HFFc6 (cell line): ENCODE measurements around the gene NFE2L1. TPM values are rescaled to one million over a fixed set of nuclear protein-coding genes. Genes with fewer than 3 reads are reported as not detected.

Experiments used
- DNase-seq: peaks from one replicate; pipeline ENCODE4 v3.0.0-alpha.2; 2018
- H3K27ac Mint-ChIP-seq: 2 replicates; pipeline ENCODE4 v1.8.0; 2020; ENCODE audit warnings: mild to moderate bottlenecking, mixed read lengths
- H3K27me3 Mint-ChIP-seq: 2 replicates; pipeline ENCODE4 v1.8.0; 2021; ENCODE audit warnings: mild to moderate bottlenecking, moderate library complexity, mixed read lengths; ENCODE audit not compliant: insufficient read depth
- H3K36me3 Mint-ChIP-seq: 2 replicates; pipeline ENCODE4 v1.8.0; 2021; ENCODE audit warnings: low read depth, mixed read lengths
- H3K4me1 Mint-ChIP-seq: 2 replicates; pipeline ENCODE4 v1.8.0; 2020; ENCODE audit warnings: low read depth, mixed read lengths
- H3K4me3 Mint-ChIP-seq: 2 replicates; pipeline ENCODE4 v1.8.0; 2020; ENCODE audit warnings: mild to moderate bottlenecking, moderate library complexity, mixed read lengths
- H3K9me3 Mint-ChIP-seq: 2 replicates; pipeline ENCODE4 v1.8.0; 2020; ENCODE audit warnings: mild to moderate bottlenecking, mixed read lengths
- CTCF ChIP-seq: fragments of 200-600 bp; sonication (generic); IDR thresholded peaks from 2 replicates; pipeline ENCODE4 v1.5.0; 2021; ENCODE audit warnings: antibody characterized with exemption, mild to moderate bottlenecking
- total RNA-seq, 6 experiments: library from RNA; stranded (reverse); fragmentation: NEBNext Ultra II Directional; extraction: Animal tissue kit (Norgen Biotek cat#: 25700); gene quantifications; 2 replicates in 1 of 6; 3 replicates in 5 of 6; pipeline ENCODE4 v1.2.3, GENCODE V29; 2021

NFE2L1 gene
- total RNA-seq, 6 experiments from 2014 or later, result 181 to 207 (median 193) TPM

- Mint-ChIP-seq H3K36me3 (no peaks in the 10 kb centered on the region), H3K4me3 (no peak overlapping the region), H3K27ac (peak overlapping the region; percentile 98), H3K4me1 (peaks cover 57% of the 10 kb centered on the region), H3K9me3 (no peaks in the 10 kb centered on the region), H3K27me3 (peaks cover 2% of the 10 kb centered on the region)
- no peak for DNase-seq
- no peak for TF ChIP-seq CTCF
Observed at GRCh38 chr17:48002916-48003416, 45.2 kb upstream of the NFE2L1 start.

GRCh38 chr17:48003417-48004151, 44.6 kb upstream of the NFE2L1 start:
- Mint-ChIP-seq H3K4me1 (peaks cover 57% of the 10 kb centered on the region), H3K4me3 (no peak overlapping the region), H3K27ac (peak overlapping the region; percentile 98), H3K9me3 (no peaks in the 10 kb centered on the region), H3K36me3 (no peaks in the 10 kb centered on the region), H3K27me3 (peaks cover 2% of the 10 kb centered on the region)
- TF ChIP-seq CTCF, result no peak
- no peak for DNase-seq

- peaks cover 49% of the 10 kb centered on the region for H3K4me1 Mint-ChIP-seq
- peak overlapping the region; percentile 69 for H3K27ac Mint-ChIP-seq
- no peak for DNase-seq
- H3K9me3 Mint-ChIP-seq, result no peaks in the 10 kb centered on the region
- H3K36me3 Mint-ChIP-seq, result no peaks in the 10 kb centered on the region
- H3K4me3 Mint-ChIP-seq, result no peak overlapping the region
- peaks cover 2% of the 10 kb centered on the region for H3K27me3 Mint-ChIP-seq
- no peak for TF ChIP-seq CTCF
Observed at GRCh38 chr17:48004983-48005382, 43.2 kb upstream of the NFE2L1 start.

- Mint-ChIP-seq H3K4me1 (peaks cover 49% of the 10 kb centered on the region), H3K9me3 (no peaks in the 10 kb centered on the region), H3K4me3 (no peak overlapping the region), H3K36me3 (no peaks in the 10 kb centered on the region), H3K27ac (no peak overlapping the region), H3K27me3 (peaks cover 2% of the 10 kb centered on the region)
- no peak for TF ChIP-seq CTCF
- no peak for DNase-seq
Observed at GRCh38 chr17:48006936-48007709, 41.0 kb upstream of the NFE2L1 start.

GRCh38 chr17:48010193-48010592, 38.0 kb upstream of the NFE2L1 start:
- H3K4me1 Mint-ChIP-seq, result peaks cover 20% of the 10 kb centered on the region
- H3K27me3 Mint-ChIP-seq, result peaks cover 7% of the 10 kb centered on the region
- H3K9me3 Mint-ChIP-seq, result no peaks in the 10 kb centered on the region
- TF ChIP-seq CTCF, result no peak
- no peak for DNase-seq
- H3K36me3 Mint-ChIP-seq, result no peaks in the 10 kb centered on the region
- no peak overlapping the region for H3K27ac Mint-ChIP-seq
- H3K4me3 Mint-ChIP-seq, result no peak overlapping the region
